GM18499 (cell line): ENCODE measurements around the gene IP6K1.
"Not testable (repeated sequence)": the region's sequence is repeated elsewhere in the genome, so short reads cannot be mapped to it uniquely, and the experiment has no call there.

Experiments used
- ATAC-seq: cut with Tn5 transposase; IDR thresholded peaks from one replicate; pipeline ENCODE4 v1.9.1; 2021; ENCODE audit warnings: moderate number of reproducible peaks; ENCODE audit not compliant: insufficient read depth, unreplicated experiment

IP6K1 gene

GRCh38 chr3:49695350-49696015 lies 90.9 kb downstream of the IP6K1 start:
- not testable (repeated sequence) for ATAC-seq

- not testable (repeated sequence) for ATAC-seq
Observed at GRCh38 chr3:49694409-49695070, 91.8 kb downstream of the IP6K1 start.

GRCh38 chr3:49691481-49691880 lies 94.9 kb downstream of the IP6K1 start:
- ATAC-seq = not testable (repeated sequence)

GRCh38 chr3:49690856-49691255 lies 95.5 kb downstream of the IP6K1 start:
- not testable (repeated sequence) for ATAC-seq

- ATAC-seq = not testable (repeated sequence)
Observed at GRCh38 chr3:49689908-49690624, 96.3 kb downstream of the IP6K1 start.

- no peak for ATAC-seq
Observed at GRCh38 chr3:49689046-49689907, 97.1 kb downstream of the IP6K1 start, which contains the start of the genes MST1 and RNF123. TSS of gene MST1 (minus strand) at chr3:49689474. CDS start at chr3:49688691, 783 bp downstream. TSS of gene RNF123 (plus strand) at chr3:49689557. CDS start at chr3:49691166, 1,609 bp downstream.

- not testable (repeated sequence) for ATAC-seq
Observed at GRCh38 chr3:49688338-49689045, 97.8 kb downstream of the IP6K1 start.

- not testable (repeated sequence) for ATAC-seq
Observed at GRCh38 chr3:49687424-49687795, 98.9 kb downstream of the IP6K1 start.

GRCh38 chr3:49686769-49687423 lies 99.4 kb downstream of the IP6K1 start:
- ATAC-seq = not testable (repeated sequence)

GRCh38 chr3:49686346-49686745 lies 100.0 kb downstream of the IP6K1 start:
- ATAC-seq = not testable (repeated sequence)

GRCh38 chr3:49685846-49686245 lies 100.5 kb downstream of the IP6K1 start:
- not testable (repeated sequence) for ATAC-seq

- not testable (repeated sequence) for ATAC-seq
Observed at GRCh38 chr3:49685103-49685502, 101.2 kb downstream of the IP6K1 start.

GRCh38 chr3:49684453-49684852 lies 101.9 kb downstream of the IP6K1 start:
- not testable (repeated sequence) for ATAC-seq

- no peak for ATAC-seq
Observed at GRCh38 chr3:49683162-49683561, 103.2 kb downstream of the IP6K1 start.

GRCh38 chr3:49681543-49681942 lies 104.8 kb downstream of the IP6K1 start:
- no peak for ATAC-seq

- ATAC-seq = no peak
Observed at GRCh38 chr3:49681232-49681522, 105.2 kb downstream of the IP6K1 start.

GRCh38 chr3:49680493-49681231 lies 105.7 kb downstream of the IP6K1 start:
- no peak for ATAC-seq

- ATAC-seq = no peak
Observed at GRCh38 chr3:49675912-49676311, 110.4 kb downstream of the IP6K1 start.
